Osteoblast (primary cell): Measurements from ENCODE around the gene SUN3. TPM values are rescaled to one million over a fixed set of nuclear protein-coding genes. Genes with fewer than 3 reads are reported as not detected.
A peak's percentile ranks its signal among the peaks of the same experiment; 100 is the strongest.

ENCODE experiments used
- DNase-seq: peaks from one replicate; pipeline ENCODE4 v3.0.0; 2011; ENCODE audit warnings: low spot score, mixed read lengths; ENCODE audit not compliant: insufficient read length; ENCODE audit errors: missing footprints
- H2AFZ ChIP-seq: 2 replicates; pipeline ENCODE4 v1.6.0; 2011; ENCODE audit warnings: mild to moderate bottlenecking, low read length
- H3K27ac ChIP-seq: 2 replicates; pipeline ENCODE4 v1.5.1; 2011; ENCODE audit warnings: mild to moderate bottlenecking, low read depth, low read length, moderate library complexity
- H3K27me3 ChIP-seq: 2 replicates; pipeline ENCODE4 v1.6.0; 2012; ENCODE audit warnings: mild to moderate bottlenecking, control low read depth, inconsistent platforms, low read length, moderate library complexity; ENCODE audit not compliant: insufficient read depth
- H3K36me3 ChIP-seq: 2 replicates; pipeline ENCODE4 v1.5.1; 2011; ENCODE audit warnings: mild to moderate bottlenecking, low read length, control low read depth, moderate library complexity; ENCODE audit not compliant: insufficient read depth
- H3K4me1 ChIP-seq: 2 replicates; pipeline ENCODE4 v1.5.1; 2011; ENCODE audit warnings: mild to moderate bottlenecking, low read length, control low read depth, moderate library complexity; ENCODE audit not compliant: insufficient read depth
- H3K4me2 ChIP-seq: 2 replicates; pipeline ENCODE4 v1.6.0; 2011; ENCODE audit warnings: mild to moderate bottlenecking, low read length; ENCODE audit not compliant: insufficient read depth
- H3K4me3 ChIP-seq: fragments of 200-600 bp; sonication (generic); 3 replicates; pipeline ENCODE4 v1.5.1; 2012; ENCODE audit warnings: mild to moderate bottlenecking, low read length, inconsistent platforms; ENCODE audit not compliant: insufficient read depth
- H3K79me2 ChIP-seq: 2 replicates; pipeline ENCODE4 v1.6.0; 2012; ENCODE audit warnings: mild to moderate bottlenecking, low read length, control low read depth, inconsistent platforms; ENCODE audit not compliant: insufficient read depth
- H3K9me3 ChIP-seq: 2 replicates; pipeline ENCODE4 v1.5.1; 2011; ENCODE audit warnings: low read depth, low read length, control low read depth
- H4K20me1 ChIP-seq: 2 replicates; pipeline ENCODE4 v1.6.0; 2012; ENCODE audit warnings: mild to moderate bottlenecking, low read length, control low read depth; ENCODE audit not compliant: insufficient read depth
- CTCF ChIP-seq: IDR thresholded peaks from 2 replicates; pipeline ENCODE4 v1.5.1; 2011; ENCODE audit warnings: mild to moderate bottlenecking, low read depth, low read length, moderate library complexity; ENCODE audit errors: extremely low read depth
- total RNA-seq: library from RNA; depleted of rRNA; stranded (reverse); fragments of >200 nt; gene quantifications from 2 replicates; pipeline ENCODE4 v1.2.3, GENCODE V29; 2012

SUN3 gene
- total RNA-seq, 1 donor, result not detected

DNA sequence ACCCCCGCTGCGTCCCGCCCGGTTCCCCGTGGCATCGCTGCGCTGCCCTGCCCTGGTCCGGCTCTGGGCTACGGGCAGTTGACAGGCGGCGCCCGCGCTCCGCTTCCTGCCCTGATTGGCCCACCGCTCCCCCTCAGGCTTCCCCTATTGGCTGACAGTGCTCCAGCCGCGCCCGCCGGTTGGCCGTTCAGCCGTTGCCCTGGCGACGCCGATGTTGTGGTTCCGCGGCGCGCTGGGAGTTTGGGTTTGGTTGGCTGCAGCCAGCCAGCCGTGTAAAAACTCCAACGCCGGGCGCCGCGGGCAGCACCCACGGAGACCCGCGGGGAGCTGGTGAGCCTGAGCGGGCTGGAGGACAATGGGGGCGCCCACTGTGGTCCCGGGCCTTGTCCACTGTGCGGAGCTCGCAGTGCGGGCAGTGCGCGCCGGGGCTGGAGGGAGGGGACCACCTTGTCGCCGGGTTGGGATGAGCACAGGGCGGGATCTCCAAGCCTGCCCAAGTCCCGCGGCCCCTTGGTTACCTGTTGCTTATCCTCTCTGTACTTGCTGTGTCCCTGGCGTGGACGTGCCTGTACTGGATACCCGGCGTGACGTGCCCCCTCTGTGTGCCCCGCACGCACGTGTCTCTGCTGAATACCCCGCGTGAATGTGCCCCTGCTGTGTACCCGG is 6.5 kb upstream of the SUN3 start, which contains the start of gene C7orf57:
TSS of gene C7orf57 (plus strand) at position 243 of the 666 bp plus-strand sequence. CDS start 766 bp downstream, outside the sequence.
- Histone ChIP-seq H4K20me1 (no peaks in the 10 kb centered on the region), H3K4me3 (peak within 1 kb of the TSS; percentile 75), H3K4me2 (peak within 1 kb of the TSS; percentile 95), H3K27ac (peak within 1 kb of the TSS; percentile 14), H3K27me3 (peaks cover 26% of the 10 kb centered on the region), H3K9me3 (no peaks in the 10 kb centered on the region), H3K36me3 (no peaks in the 10 kb centered on the region), H2AFZ (peak within 1 kb of the TSS; percentile 83), H3K4me1 (peaks cover 8% of the 10 kb centered on the region), H3K79me2 (no peaks in the 10 kb centered on the region)
- TF ChIP-seq CTCF, result no peak
- peak; percentile 98 for DNase-seq

DNA sequence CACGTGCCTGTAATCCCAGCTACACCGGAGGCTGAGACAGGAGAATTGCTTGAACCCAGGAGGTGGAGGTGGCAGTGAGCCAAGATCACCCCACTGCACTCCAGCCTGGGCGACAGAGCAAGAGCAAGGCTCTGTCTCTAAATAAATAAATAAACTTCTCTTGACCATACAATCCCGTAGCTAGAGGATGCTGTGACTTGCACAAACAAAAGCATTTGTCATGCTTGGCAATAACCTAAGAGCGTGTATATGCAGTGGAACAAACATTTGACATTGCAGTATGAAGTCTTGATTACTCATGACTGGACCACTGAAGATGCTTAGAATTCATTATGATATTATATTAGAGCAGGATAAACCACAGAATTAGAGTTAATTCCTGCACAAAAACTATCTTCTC is 5.0 kb upstream of the SUN3 start:
- H3K27me3 ChIP-seq, result peaks cover 41% of the 10 kb centered on the region
- no peaks in the 10 kb centered on the region for H3K9me3 ChIP-seq
- no peak for DNase-seq
- no peak for TF ChIP-seq CTCF
- no peaks in the 10 kb centered on the region for H3K79me2 ChIP-seq
- no peak overlapping the region for H3K4me2 ChIP-seq
- no peak overlapping the region for H3K27ac ChIP-seq
- no peak overlapping the region for H3K4me3 ChIP-seq
- peaks cover 8% of the 10 kb centered on the region for H3K4me1 ChIP-seq
- H2AFZ ChIP-seq, result no peak overlapping the region
- H3K36me3 ChIP-seq, result no peaks in the 10 kb centered on the region
- no peaks in the 10 kb centered on the region for H4K20me1 ChIP-seq

GRCh38 chr7:48031111-48031510 is 2.2 kb upstream of the SUN3 start:
- TF ChIP-seq CTCF, result no peak
- H3K4me1 ChIP-seq, result peaks cover 8% of the 10 kb centered on the region
- H3K27me3 ChIP-seq, result peaks cover 55% of the 10 kb centered on the region
- no peak overlapping the region for H3K27ac ChIP-seq
- H3K4me2 ChIP-seq, result no peak overlapping the region
- H3K9me3 ChIP-seq, result no peaks in the 10 kb centered on the region
- no peaks in the 10 kb centered on the region for H3K79me2 ChIP-seq
- H2AFZ ChIP-seq, result no peak overlapping the region
- H3K36me3 ChIP-seq, result no peaks in the 10 kb centered on the region
- H4K20me1 ChIP-seq, result no peaks in the 10 kb centered on the region
- H3K4me3 ChIP-seq, result no peak overlapping the region
- no peak for DNase-seq

GRCh38 chr7:48025624-48026023 is 3.3 kb downstream of the SUN3 start:
- H2AFZ ChIP-seq, result no peak overlapping the region
- DNase-seq, result no peak
- peaks cover 45% of the 10 kb centered on the region for H3K27me3 ChIP-seq
- H3K27ac ChIP-seq, result no peak overlapping the region
- no peak overlapping the region for H3K4me3 ChIP-seq
- H3K4me2 ChIP-seq, result no peak overlapping the region
- no peaks in the 10 kb centered on the region for H4K20me1 ChIP-seq
- no peaks in the 10 kb centered on the region for H3K36me3 ChIP-seq
- TF ChIP-seq CTCF, result no peak
- no peaks in the 10 kb centered on the region for H3K79me2 ChIP-seq
- no peaks in the 10 kb centered on the region for H3K9me3 ChIP-seq
- H3K4me1 ChIP-seq, result no peaks in the 10 kb centered on the region
